ENCODE data around the gene EYA2.

Gene EYA2

DNA sequence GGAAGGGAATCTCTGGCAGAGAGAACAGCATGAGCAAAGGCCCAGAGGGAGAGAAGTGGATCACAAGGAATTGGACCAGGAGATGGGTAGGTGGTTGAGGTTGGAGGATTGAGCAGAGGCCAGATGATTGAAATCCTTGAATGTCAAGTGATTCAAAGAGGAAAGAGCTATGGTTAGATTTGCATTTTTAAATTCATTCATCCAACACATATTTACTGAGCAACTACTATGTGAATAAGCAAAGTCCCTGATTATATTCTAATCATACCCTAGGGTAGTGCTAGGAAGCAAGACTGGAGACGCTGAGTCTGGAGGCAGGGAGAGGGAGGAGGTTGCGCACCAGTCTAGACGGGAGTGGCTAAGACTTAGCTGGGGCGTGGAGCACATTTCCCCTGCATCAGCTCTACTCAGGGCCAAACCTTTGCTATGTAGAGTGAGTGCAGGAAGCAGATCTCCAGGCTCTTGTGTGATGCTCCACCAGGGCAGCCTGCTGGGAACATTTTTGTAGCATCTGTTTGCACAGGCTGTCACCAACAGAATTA is 40.2 kb downstream of the EYA2 start:
- no peak for DNase-seq

DNA sequence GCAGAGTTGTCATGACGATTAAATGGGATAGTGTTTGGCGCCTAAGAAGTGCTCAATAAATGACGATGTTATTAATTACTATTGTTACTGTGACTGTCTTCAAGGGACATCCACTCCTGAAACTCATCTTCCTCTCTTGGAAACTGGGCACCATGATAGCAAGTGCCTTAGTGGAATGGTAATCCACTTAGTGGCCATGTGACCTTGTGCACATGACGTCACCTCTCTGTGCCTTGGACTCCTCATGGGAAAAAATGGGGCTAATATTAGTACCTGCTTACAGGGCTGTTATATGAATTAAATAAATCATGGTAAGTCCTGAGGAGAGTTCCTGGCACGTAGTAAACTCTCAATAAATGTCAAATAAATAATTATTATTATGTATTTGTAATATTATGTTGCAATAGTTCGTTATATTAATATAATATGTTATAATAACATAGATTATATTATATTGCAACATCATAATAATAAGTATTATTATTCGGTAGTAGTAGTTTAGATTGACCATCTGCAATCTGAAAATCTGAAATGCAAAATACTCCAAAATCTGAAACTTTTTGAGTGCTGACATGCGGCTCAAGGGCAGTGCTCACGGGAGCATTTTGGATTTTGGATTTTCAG is 40.9 kb downstream of the EYA2 start:
- no peak for DNase-seq

DNA sequence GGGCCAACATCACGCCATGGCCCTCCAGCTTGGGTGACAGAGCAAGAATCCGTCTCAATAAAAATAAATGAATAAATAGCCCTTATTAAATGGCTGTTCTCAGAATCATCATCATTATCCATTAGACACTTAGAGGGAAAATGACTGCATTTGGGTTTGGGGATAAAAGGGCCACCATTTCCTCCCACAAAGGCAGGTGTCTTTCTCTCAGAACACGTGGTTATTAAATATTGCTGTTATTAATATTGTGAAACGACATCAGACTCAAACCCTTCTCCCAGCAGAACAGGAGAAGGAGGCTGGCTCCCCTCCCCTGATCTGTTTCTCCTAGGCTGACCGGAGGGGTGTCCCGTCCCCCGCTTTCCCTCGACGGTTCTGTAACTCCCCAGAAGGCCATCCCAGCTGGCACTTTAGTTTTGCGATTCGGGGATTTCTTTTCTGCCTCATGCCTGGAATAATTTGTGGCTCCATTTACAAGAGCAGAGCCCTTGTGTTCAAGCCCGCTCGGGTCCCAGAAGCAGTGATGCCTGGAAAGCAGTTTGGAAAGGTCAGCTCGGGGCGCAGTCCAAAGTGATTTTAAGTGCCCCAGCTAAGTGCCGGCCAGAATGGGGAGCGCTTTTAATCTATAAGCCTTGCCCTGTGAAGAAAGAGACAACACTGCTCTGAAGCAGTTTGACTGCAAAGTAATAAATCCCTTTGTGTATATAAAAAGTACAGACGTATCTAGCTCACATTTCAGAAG is 41.9 kb downstream of the EYA2 start:
- DNase-seq: no peak

DNA sequence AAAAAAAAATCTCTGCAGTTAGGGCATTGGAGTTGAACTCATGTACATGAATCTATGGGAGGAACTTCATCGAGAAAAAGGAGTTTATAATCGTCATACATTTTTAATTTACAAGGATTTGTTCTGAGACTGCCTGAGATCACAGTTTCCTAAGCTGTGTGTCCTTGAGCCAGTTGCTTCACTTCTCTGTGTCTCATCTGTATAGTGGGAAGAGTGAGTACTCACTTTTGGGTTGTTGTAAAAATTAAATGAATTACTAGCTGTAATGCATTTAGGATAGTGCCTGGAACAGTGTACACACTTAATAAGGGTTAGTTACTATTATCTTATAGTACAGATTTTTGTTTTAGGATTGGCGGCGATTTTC is 42.5 kb downstream of the EYA2 start:
- no peak for DNase-seq

DNA sequence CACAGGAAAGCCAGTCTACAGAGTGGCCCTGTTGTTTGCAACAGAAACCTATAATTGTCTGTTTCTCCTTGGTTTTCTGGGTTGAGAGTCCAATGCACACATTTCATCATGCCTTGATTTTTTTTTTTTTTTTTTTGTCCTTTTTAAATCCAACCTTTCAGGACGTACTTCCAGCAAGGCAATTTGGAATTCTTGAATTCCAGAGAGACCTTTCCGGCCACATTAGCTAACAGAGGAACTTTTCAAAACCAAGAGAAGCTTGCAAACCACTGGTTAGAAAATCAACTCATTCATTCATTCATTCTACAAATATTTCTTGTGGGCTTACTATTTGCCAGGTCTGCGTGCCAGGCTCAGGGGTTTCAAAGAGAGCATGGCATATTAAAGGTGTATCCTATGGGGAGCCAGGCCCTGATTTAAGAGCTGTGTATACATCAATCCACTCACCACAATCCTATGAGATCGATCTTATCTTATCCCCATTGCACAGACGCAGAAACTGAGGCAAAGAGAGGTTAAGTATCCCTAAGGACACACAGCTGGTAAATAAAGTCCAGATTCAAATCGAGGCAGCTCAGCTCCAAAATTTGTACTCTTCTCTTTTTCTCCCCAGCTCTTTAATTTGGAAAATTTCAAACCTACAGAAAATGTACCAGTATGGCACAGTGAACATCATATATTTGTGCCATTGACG is 43.0 kb downstream of the EYA2 start:
- no peak for DNase-seq

DNA sequence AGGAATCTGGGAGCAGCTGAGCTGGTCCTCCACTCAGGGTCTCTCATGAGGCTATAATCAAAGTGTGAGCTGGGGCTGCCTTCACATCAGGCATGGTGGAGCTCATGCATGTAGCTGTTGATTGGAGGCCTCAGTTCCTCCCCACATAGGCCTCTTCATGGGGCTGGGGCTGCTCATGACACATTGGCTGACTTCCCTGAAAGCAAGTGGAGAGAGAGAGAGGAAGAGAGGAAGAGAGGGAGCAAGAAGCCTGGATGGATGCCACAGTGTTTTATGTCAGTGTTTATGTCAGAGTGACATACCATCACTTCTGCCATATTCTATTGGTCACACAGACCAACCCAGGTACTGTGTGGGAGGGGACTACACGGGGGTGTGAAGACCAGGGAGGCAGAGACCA is 43.8 kb downstream of the EYA2 start:
- DNase-seq: no peak

DNA sequence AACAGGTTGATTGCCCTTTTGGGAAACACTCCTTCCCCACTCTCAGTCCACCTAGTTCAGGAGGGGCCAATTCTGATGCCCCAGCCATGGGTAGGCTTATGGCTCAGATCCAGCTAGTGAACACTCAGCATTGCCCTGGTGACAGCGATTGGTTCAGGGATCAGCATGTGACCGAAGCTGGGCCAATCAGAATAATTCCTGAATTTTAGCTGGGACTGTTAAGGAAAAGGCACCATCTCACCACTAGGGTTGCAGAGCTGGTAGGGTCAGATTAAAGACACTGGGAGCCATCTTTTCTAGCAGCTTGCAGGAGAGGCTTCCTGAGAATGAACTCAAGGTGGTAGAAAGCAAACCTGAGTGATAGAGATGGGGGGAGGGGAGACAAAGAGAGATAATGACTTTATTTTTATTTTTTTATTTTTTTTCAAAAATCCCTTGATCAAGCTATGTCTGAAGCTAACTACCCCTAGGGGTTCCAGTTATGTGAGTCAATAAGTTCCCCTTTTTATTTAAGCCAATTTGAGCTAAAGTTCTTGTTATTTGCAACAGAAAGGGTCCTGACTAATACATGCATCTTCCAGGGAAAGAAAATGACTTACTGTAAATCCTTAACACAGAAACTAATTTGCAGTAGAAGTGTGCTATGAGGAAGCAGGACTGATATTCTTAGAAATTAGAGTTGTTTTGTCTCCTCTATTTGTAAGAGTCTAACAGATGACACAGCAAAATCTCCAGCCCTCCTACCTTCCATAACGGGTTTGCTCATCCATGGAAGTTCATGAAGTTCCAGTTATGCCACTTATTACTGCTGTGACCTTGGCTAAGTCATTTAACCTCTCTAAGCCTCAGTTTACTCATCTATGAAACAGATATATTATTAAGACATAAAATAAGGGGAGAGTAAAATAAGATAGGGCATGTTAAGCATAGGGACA is 44.7 kb downstream of the EYA2 start:
- DNase-seq: no peak

DNA sequence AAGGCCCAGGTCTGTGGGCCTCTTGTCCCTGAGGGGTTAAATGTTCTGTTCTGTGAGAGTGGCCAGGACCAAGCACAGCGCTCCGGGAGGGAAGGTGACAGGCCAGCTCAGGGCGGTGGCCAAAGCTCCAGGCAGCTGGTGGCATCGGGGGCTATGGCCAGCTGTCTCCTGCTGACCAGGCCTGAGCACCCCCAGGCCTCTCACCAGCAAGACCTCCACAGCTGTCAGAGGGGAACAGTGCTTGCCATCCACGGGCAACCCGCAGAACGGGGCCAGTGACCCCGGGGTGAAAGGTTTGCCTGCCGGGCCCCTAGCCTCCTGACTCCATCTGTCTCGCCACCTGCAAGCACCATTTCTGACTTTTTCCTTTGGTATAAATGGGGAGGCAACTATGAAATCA is 46.0 kb downstream of the EYA2 start:
- no peak for DNase-seq

DNA sequence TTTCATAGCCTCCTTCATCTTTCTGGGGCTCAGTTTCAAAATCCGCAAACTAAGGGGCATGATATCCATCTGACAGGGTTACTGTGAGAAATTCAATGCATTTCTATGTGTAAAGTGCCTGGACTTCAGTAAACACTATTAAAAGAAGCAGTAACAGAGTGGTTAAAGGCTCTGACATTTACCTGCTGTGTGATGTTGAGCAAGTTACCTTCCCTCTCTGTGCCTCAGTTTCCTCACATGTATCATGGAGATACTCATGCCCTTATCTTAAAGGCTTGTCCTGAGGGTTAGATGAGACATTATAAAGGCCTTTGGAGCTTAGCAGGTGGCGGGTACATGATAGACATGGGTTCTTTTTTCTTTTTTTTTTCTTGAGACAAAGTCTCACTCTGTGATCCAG is 46.8 kb downstream of the EYA2 start:
- DNase-seq: no peak

DNA sequence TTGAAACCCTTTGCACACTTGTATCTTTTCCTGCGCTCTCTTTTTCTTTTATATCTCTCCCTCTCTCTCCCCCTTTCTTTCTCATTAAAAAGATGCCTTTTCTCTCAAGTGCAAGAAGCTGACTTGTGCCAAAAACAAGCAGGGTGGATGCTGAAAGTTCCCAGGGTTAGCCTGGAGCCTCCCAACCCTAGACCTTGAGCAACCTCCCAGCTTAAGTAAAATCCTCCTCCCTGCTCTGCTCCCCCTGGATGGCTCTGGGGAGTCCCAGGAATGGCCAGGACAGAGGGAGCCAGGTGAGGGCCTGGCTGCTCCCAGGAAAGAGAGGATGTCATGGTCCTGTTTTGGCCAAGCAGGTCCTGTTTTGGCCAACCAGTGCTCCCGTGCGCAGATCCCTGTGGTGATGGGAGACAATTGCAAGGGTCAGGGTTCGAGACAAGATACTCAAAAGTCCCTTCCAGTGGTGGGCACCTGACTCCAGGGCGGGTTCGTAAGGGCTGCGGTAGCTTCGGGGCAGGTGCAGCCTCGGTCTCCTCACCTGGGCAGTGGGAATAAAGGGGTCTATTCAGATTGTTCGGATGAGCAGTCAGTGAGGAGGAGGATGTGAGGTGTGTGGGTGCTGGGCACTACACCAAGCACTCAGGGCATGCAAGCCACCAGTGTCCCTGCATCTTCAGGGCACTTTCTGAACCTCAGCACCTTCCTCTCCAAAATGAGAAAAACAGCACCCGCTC is 49.4 kb downstream of the EYA2 start:
- no peak for DNase-seq

DNA sequence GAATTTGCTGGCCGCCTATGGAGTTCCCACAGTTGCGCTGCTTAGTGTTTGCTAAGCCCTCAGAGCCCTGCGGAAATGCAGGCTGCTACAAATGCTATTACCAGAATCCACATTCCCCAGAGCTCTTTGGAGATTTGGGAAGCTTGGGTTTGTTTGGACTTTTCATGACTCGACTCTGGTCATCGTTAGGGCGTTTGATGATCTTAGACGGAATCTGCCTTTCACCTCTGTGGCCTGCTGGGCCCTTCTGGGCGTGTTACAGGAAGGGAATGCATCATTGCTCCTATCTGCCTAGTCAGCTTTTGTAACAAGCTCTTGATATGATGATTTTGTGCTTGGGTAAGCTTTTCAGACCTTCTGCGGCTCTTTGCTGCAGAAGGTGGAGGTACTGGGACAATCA is 50.8 kb downstream of the EYA2 start:
- no peak for DNase-seq

DNA sequence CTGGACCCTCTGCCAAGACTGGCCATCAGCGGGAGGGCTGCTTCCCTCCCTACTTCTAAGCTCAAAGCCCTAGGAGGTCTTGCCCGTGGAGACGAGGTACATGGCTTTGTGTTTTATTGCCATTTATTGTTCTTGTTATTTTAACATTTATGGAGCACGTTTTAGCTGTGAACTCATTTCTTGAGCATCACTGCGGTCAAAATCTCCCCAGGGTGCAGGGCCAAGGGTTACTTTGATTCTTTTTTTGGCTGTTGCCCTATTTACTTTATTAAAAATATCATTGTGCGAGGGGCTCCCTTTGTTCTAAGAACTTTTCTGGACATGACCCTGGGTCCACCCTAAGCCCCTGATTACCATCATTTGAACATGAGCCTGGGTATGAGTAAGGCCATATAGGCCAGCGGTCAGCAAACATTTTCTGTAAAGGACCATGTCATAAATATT is 51.6 kb downstream of the EYA2 start:
- DNase-seq: no peak

DNA sequence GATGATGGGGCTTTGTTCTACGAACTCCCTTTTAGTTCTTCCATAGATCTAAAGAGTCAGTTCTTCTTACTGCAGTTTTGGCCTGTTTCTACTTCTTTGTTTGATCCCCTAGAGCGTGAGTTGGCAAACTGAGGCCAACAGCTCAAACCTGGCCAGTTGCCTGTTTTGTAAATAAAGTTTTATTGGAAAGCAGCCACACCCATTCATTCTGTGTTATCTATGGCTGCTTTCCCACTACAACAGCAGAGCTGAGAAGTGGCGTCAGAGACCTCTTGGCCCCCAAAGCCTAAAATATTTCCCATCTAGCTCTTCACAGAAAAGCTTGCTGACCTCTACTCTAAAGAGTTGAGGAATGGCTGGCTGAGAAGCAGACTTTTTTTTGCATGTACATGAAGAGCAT is 52.2 kb downstream of the EYA2 start:
- DNase-seq: no peak

DNA sequence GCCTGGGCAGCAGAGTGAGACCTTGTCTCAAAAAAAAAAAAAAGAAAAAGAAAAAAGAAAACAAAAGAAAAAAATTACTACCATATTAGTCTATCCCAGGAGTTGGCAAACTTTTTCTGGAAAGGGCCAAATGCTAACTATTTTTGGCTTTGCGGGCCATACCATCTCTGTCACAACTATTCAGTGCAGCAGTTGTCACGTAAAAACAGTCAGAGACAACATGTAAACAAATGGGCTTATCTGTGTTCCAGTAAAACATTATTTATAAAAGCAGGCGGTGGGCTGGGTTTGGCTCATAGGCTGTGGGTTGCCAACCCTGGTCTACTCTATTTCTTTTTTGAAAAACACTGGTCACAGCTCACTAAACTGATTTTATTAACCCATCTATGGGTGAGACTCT is 53.4 kb downstream of the EYA2 start:
- DNase-seq: no peak

DNA sequence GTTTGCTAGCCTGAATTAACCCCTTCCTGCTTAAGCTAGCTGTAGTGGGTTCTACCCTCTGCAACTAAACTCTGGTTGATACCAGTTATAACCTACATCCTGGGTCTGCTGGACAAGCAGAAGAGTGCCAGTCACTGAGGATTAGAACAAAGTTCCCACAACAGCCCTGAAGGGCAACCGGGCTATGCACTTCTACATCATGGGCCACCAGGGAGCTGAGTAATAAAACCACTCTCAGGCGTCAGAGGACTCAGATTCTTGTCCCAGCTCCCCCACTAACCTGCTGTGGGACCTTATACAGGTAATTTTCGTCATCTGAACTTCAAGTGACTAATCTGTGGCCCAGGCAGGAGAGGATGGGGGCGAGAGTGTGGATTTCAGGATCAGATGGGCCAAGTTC is 56.8 kb downstream of the EYA2 start:
- no peak for DNase-seq

DNA sequence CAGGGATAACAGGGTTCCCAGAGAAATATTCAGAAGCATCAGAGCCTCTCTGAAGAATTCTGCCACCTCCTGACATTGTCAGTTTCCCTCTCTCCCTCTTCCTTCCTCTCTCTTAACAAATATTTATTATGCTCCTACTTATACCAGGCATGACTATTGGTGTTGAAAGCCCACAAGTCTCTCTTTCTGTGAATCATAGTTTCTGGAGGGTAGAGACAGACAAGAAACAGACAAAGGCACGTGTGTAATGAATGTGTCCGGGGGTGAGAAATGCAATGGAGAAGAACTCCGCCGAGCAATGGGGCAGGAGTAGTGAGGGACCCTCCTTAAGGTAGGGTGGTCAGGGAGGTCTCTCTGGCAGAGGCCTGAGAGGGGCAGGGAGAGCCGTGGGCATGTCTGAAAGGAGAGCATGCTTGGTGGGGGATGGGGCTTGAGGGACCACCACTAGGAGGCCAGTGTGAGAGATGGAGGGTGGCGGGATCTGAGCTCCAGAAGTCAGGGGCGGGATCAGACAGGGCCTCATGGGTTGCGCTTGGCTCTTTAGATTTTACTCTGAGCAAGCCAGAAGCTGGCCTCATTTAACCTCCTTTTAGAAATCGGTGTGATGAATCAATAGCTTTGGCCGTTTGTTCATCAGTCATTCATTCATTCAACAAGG is 57.3 kb downstream of the EYA2 start:
- DNase-seq: no peak

DNA sequence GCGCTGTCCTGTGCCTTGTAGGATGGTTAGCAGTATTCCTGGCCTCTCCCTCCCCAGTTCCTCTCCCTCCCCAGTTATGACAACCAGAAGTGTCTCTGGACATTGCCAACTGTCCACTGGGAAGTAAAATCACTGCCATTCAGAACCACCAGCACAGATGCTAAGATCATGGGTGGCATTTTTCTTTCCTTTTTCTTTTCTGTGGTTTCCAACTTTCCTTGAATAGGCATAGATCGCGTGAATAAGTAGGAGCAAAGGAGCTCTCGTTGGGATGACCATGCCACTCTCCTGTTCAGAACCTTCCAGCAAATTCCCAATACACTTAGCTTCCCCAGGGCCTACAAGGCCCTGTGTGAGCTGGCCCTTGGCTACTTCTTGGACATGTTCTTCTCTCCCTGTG is 59.0 kb downstream of the EYA2 start:
- no peak for DNase-seq

DNA sequence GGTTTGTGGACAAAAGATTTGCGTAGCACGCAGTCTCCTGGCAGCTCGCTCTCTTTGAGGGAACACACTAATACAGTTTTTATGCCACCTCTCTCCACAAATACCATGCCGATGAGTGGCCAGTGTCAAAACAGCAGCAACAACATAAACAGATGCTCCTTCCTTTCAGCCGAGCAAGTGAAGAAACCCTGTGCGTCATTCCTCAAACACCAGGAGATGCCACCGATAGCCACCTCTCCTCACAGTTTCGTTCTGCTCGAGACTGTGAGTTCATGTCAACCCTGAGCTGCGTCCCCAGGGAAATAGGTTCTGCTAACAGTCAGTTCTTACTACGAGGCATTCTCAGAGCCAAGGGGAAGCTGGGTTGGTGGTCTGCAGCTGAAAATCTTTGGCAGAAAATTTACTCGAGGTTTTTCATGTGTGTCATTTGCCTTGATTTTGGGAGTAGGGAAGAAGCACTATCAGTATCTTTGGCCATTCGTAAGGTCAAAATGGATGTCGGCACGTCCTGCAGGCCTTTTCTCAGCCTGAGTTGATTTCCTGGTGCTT is 59.9 kb downstream of the EYA2 start:
- DNase-seq: no peak

DNA sequence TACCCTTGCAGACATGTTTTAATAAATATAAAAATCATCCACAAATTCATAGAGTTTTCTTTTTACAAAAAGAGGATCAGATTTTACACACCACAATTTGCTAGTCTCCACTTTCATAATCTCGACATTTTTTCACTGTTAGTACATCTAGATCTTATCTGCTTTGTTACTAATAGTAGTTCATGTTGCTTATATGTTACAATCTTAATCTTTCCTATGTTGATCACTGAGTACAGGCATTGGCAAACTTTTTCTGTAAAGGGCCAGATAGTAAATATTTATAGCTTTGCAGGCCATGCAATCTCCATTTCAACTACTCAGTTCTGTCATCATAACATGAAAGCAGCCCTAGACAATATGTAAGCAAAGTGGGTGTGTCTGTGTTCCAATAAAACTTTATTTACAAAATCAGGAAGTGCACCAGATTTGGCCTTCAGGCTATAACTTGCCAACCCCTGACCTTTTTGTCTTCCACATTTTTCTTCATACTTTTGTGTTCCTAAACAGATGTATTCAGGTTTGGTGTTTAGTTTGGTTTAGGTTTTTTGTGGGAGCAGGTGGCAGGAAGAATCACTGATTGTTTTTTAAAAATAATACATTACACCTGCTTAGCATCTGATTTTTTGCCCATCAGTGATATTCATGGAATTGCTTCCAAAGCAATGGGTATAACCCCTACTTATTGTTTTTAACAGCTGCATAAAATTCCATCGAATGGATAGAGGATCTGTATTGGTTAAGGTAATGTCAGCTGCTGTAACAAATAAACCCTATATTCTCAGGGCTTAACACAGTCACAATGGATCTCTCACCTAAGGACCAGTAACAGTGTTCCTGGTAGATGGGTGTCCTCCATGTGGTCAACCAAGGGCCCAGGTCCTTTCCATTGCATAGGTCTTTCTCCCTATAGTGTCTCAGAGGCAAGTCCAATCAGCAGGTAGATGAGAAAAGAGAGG is 61.2 kb downstream of the EYA2 start:
- no peak for DNase-seq

DNA sequence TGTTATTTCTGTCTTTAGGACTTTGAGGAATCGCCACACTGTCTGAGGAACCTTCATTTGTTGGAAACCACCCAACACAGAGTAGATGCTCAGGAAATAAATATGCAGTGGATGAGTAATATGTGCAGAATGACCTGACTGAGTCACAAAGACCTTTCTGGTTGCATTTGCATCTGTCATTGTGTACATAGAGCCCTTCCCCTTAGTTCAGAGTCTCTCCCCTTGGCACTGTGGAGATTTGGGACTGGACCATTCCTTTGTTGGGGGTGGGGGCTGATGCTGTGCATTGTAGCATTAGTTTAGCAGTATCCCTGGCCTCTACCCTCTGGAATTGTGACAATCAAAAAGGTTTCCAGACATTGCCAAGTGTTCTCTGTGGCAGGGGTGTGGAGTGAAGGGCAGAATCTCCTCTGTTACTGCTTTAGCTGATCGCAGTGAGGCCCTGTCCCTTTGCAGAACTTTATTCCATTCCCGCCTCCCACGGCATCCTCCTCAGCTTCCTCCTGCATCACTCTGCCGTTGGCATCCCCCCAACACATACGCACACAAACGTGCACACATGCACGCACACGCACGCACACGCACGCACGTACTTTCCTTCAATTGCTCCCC is 64.5 kb downstream of the EYA2 start:
- DNase-seq: no peak

Data from NCI-H1694 (cell line).